Endodermal cell (in vitro differentiated cells): Measurements from ENCODE around the gene LHCGR. TPM values are rescaled to one million over a fixed set of nuclear protein-coding genes. Genes with fewer than 3 reads are reported as not detected.

ENCODE experiments used
- DNase-seq: peaks from one replicate; pipeline ENCODE4 v3.0.0-alpha.2; 2017
- H3K27ac ChIP-seq: 2 replicates; pipeline ENCODE4 v1.5.1; 2013; ENCODE audit warnings: mild to moderate bottlenecking, low read depth, low read length, moderate library complexity
- H3K27me3 ChIP-seq: 2 replicates; pipeline ENCODE4 v1.6.1; 2013; ENCODE audit warnings: mild to moderate bottlenecking, low read length, moderate library complexity; ENCODE audit not compliant: insufficient read depth, control insufficient read depth, poor library complexity, severe bottlenecking
- H3K36me3 ChIP-seq: 2 replicates; pipeline ENCODE4 v1.7.0; 2013; ENCODE audit warnings: mild to moderate bottlenecking, low read length, moderate library complexity; ENCODE audit not compliant: control insufficient read depth, insufficient read depth
- H3K4me1 ChIP-seq: one replicate; pipeline ENCODE4 v1.7.0; 2013; ENCODE audit warnings: low read length; ENCODE audit not compliant: control insufficient read depth, insufficient read depth
- H3K4me3 ChIP-seq: 2 replicates; pipeline ENCODE4 v1.5.1; 2013; ENCODE audit warnings: mild to moderate bottlenecking, low read length, moderate library complexity
- H3K9ac ChIP-seq: 2 replicates; pipeline ENCODE4 v1.6.1; 2013; ENCODE audit warnings: mild to moderate bottlenecking, low read length, moderate library complexity; ENCODE audit not compliant: poor library complexity, severe bottlenecking; ENCODE audit errors: extremely low read depth
- H3K9me3 ChIP-seq: 2 replicates; pipeline ENCODE4 v1.6.1; 2013; ENCODE audit warnings: mild to moderate bottlenecking, low read length, moderate library complexity; ENCODE audit not compliant: control insufficient read depth
- H3K27ac Mint-ChIP-seq: 2 replicates; pipeline ENCODE4 v1.8.0; 2020; ENCODE audit warnings: mixed read lengths
- H3K27me3 Mint-ChIP-seq: 2 replicates; pipeline ENCODE4 v1.8.0; 2021; ENCODE audit warnings: mild to moderate bottlenecking, mixed read lengths; ENCODE audit not compliant: insufficient read depth
- H3K36me3 Mint-ChIP-seq: 2 replicates; pipeline ENCODE4 v1.8.0; 2020; ENCODE audit warnings: low read depth, mixed read lengths
- H3K4me1 Mint-ChIP-seq: 2 replicates; pipeline ENCODE4 v1.8.0; 2020; ENCODE audit warnings: mixed read lengths
- H3K4me3 Mint-ChIP-seq: 2 replicates; pipeline ENCODE4 v1.8.0; 2020; ENCODE audit warnings: mild to moderate bottlenecking, moderate library complexity, mixed read lengths
- H3K9me3 Mint-ChIP-seq: 2 replicates; pipeline ENCODE4 v1.8.0; 2020; ENCODE audit warnings: mild to moderate bottlenecking, mixed read lengths
- CTCF ChIP-seq: fragments of 200-600 bp; sonication (generic); conservative IDR thresholded peaks from 2 replicates; pipeline ENCODE4 v1.5.0; 2021; ENCODE audit warnings: antibody characterized with exemption, mild to moderate bottlenecking
- WGBS, 2 experiments: methylation state at CpG; one replicate each; pipeline versions ENCODE4 v1.1.5 to v1.1.7; 2013; ENCODE audit warnings: missing lambda C conversion rate in 2 of 2, mixed read lengths in 1 of 2; ENCODE audit not compliant: insufficient coverage in 1 of 2, insufficient read length in 1 of 2; 5-methylcytosine and 5-hydroxymethylcytosine counted together
- total RNA-seq, 2 donors: library from RNA; stranded (reverse); fragmentation: NEBNext Ultra II Directional in 1 of 2; extraction: Animal tissue kit (Norgen Biotek cat#: 25700) in 1 of 2; gene quantifications; 2 replicates in 1 of 2; 3 replicates in 1 of 2; pipeline ENCODE4 v1.2.1, GENCODE V29; 2021

Gene LHCGR
- total RNA-seq, 2 donors from 2014 or later: not detected

GRCh38 chr2:48787580-48787979 is 32.1 kb upstream of the LHCGR start:
- 86 to 87% methylated on average over 8 of the region's 8 CpGs for WGBS, 2 experiments
- Histone ChIP-seq H3K4me3 (no peak overlapping the region), H3K4me1 (no peaks in the 10 kb centered on the region), H3K27ac (no peak overlapping the region), H3K9me3 (no peaks in the 10 kb centered on the region), H3K27me3 (no peaks in the 10 kb centered on the region), H3K36me3 (no peaks in the 10 kb centered on the region), H3K9ac (no peak overlapping the region)
- H3K27me3 Mint-ChIP-seq: no peaks in the 10 kb centered on the region
- no peak overlapping the region for H3K4me3 Mint-ChIP-seq
- H3K4me1 Mint-ChIP-seq: peaks cover 8% of the 10 kb centered on the region
- TF ChIP-seq CTCF: no peak
- DNase-seq: no peak
- H3K36me3 Mint-ChIP-seq: no peaks in the 10 kb centered on the region
- H3K27ac Mint-ChIP-seq: no peak overlapping the region
- no peaks in the 10 kb centered on the region for H3K9me3 Mint-ChIP-seq

GRCh38 chr2:48781366-48781765 is 25.8 kb upstream of the LHCGR start:
- Histone ChIP-seq H3K36me3 (no peaks in the 10 kb centered on the region), H3K27ac (no peak overlapping the region), H3K9me3 (no peaks in the 10 kb centered on the region), H3K4me3 (no peak overlapping the region), H3K4me1 (no peaks in the 10 kb centered on the region), H3K9ac (no peak overlapping the region), H3K27me3 (no peaks in the 10 kb centered on the region)
- H3K9me3 Mint-ChIP-seq: no peaks in the 10 kb centered on the region
- no peak overlapping the region for H3K4me3 Mint-ChIP-seq
- H3K27ac Mint-ChIP-seq: no peak overlapping the region
- 93 to 100% methylated on average over 1 of the region's 1 CpG for WGBS, 2 experiments
- no peak for TF ChIP-seq CTCF
- peaks cover 1% of the 10 kb centered on the region for H3K4me1 Mint-ChIP-seq
- no peak for DNase-seq
- no peaks in the 10 kb centered on the region for H3K27me3 Mint-ChIP-seq
- H3K36me3 Mint-ChIP-seq: no peaks in the 10 kb centered on the region

GRCh38 chr2:48779019-48779716 is 23.6 kb upstream of the LHCGR start:
- no peak overlapping the region for H3K4me3 ChIP-seq
- Mint-ChIP-seq H3K27me3 (peaks cover 1% of the 10 kb centered on the region), H3K36me3 (no peaks in the 10 kb centered on the region), H3K4me3 (no peak overlapping the region), H3K4me1 (peaks cover 2% of the 10 kb centered on the region), H3K27ac (no peak overlapping the region), H3K9me3 (no peaks in the 10 kb centered on the region)
- no peak overlapping the region for H3K9ac ChIP-seq
- H3K9me3 ChIP-seq: no peaks in the 10 kb centered on the region
- no peaks in the 10 kb centered on the region for H3K27me3 ChIP-seq
- no peaks in the 10 kb centered on the region for H3K4me1 ChIP-seq
- no peak for DNase-seq
- H3K27ac ChIP-seq: no peak overlapping the region
- WGBS, 2 experiments: 78 to 83% methylated on average over 2 to 4 of the region's 4 CpGs
- H3K36me3 ChIP-seq: no peaks in the 10 kb centered on the region
- no peak for TF ChIP-seq CTCF
